ENCODE data around the gene DLG5. TPM values are rescaled to one million over a fixed set of nuclear protein-coding genes. Genes with fewer than 3 reads are reported as not detected.

DLG5 gene
- total and polyA plus RNA-seq, 10 of the 15 experiments (the other 5 are each of a cell fraction or from before 2014, with no cell fraction given): 0.18 to 6.6 (median 2.7) TPM

- TF ChIP-seq RAD51 (IDR thresholded peaks at IDR 0.05): no peak
- TF ChIP-seq IRF3 (IDR thresholded peaks at IDR 0.05): no peak
- no peak for TF ChIP-seq POU2F2 (IDR thresholded peaks at IDR 0.05; ENCODE audit: borderline replicate concordance, low read depth, low read length)
- no peak for TF ChIP-seq SUZ12 (IDR thresholded peaks at IDR 0.05; ENCODE audit: unreplicated experiment)
- TF ChIP-seq STAT3 (IDR thresholded peaks at IDR 0.05; ENCODE audit: low read depth, low read length): no peak
- TF ChIP-seq EGR1 (IDR thresholded peaks at IDR 0.05; ENCODE audit: borderline replicate concordance in 1 of 2, low read depth in 2 of 2, low read length in 2 of 2): no peak
- TF ChIP-seq TAF1 (IDR thresholded peaks at IDR 0.05; ENCODE audit: borderline replicate concordance, low read depth, low read length): no peak
Measured at GRCh38 chr10:77854115-77854514, 72.4 kb downstream of the DLG5 start (continued).

GRCh38 chr10:77853256-77853655, 73.3 kb downstream of the DLG5 start:
- ChIA-PET POLR2A (no interaction called here), SMC1A (ENCODE audit: uncharacterized antibody, unreplicated experiment) (no interaction called here), RAD21 (ENCODE audit: unreplicated experiment) (no interaction called here), CTCF (interaction anchor here (0.6 to 0.7 kb wide), 2 partner anchors 24 to 704 kb away, joined by 3 read pairs; no protein-coding TSS in a partner anchor)
- FAIRE-seq (no peak), DNase-seq (ENCODE audit: low read depth, low spot score) (no peak), ATAC-seq (no peak)
- peaks cover 0 to 5% of the 10 kb centered on the region in 2 experiments; a peak in 1 of 4 replicates for H3K36me3 ChIP-seq (ENCODE audit: control insufficient read depth in 2 of 2, insufficient read depth in 2 of 2, low read length in 1 of 2)
- intact Hi-C loops (cut with micrococcal nuclease; ENCODE audit: unreplicated experiment) (no loop called here), in situ Hi-C loops (cut with MboI) (no loop called here)
- no peaks in the 10 kb centered on the region for H3K9me3 ChIP-seq (replicated peaks; ENCODE audit: control insufficient read depth, insufficient read depth, low read length)
- no TSS peak for BruUV-seq (replicated peaks)
- H3K4me3 ChIP-seq: no peak overlapping the region
- no peaks in the 10 kb centered on the region for H3K27me3 ChIP-seq (replicated peaks in 1 of 2; ENCODE audit: control insufficient read depth in 2 of 2, insufficient read depth in 2 of 2, low read length in 1 of 2)
- no peak overlapping the region for H2AFZ ChIP-seq (ENCODE audit: control insufficient read depth, low read depth, low read length)
- H4K20me1 ChIP-seq (ENCODE audit: control insufficient read depth, insufficient read depth): no peaks in the 10 kb centered on the region
- H3K9ac ChIP-seq (ENCODE audit: control insufficient read depth, insufficient read depth, low read length): no peak overlapping the region
- 99% methylated on average over 16 of the region's 16 CpGs for WGBS (ENCODE audit: insufficient coverage, insufficient replicate concordance, low lambda C conversion rate, missing lambda C conversion rate)
- H3K79me2 ChIP-seq (ENCODE audit: control insufficient read depth, insufficient read depth, low read length): no peaks in the 10 kb centered on the region
- H3K27ac ChIP-seq (ENCODE audit: control insufficient read depth, insufficient read depth): no peak overlapping the region
- no peak overlapping the region for H3K4me2 ChIP-seq (ENCODE audit: control insufficient read depth, insufficient read depth)
- H3K4me1 ChIP-seq (ENCODE audit: control insufficient read depth, insufficient read depth, low read length): peaks cover 9% of the 10 kb centered on the region
- no peak for TF ChIP-seq YY1 (IDR thresholded peaks at IDR 0.05; ENCODE audit: low read depth, low read length)
- TF ChIP-seq ZSCAN29 (IDR thresholded peaks at IDR 0.05): no peak
- TF ChIP-seq, protein P1, sequence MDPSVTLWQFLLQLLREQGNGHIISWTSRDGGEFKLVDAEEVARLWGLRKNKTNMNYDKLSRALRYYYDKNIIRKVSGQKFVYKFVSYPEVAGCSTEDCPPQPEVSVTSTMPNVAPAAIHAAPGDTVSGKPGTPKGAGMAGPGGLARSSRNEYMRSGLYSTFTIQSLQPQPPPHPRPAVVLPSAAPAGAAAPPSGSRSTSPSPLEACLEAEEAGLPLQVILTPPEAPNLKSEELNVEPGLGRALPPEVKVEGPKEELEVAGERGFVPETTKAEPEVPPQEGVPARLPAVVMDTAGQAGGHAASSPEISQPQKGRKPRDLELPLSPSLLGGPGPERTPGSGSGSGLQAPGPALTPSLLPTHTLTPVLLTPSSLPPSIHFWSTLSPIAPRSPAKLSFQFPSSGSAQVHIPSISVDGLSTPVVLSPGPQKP (IDR thresholded peaks at IDR 0.05; ENCODE audit: low read depth, low read length): no peak
- no peak for TF ChIP-seq STAT1 (conservative IDR thresholded peaks at IDR 0.05)
- TF ChIP-seq SPI1 (IDR thresholded peaks at IDR 0.05; ENCODE audit: borderline replicate concordance, insufficient read depth, low read depth, low read length): no peak
- TF ChIP-seq, protein P2, sequence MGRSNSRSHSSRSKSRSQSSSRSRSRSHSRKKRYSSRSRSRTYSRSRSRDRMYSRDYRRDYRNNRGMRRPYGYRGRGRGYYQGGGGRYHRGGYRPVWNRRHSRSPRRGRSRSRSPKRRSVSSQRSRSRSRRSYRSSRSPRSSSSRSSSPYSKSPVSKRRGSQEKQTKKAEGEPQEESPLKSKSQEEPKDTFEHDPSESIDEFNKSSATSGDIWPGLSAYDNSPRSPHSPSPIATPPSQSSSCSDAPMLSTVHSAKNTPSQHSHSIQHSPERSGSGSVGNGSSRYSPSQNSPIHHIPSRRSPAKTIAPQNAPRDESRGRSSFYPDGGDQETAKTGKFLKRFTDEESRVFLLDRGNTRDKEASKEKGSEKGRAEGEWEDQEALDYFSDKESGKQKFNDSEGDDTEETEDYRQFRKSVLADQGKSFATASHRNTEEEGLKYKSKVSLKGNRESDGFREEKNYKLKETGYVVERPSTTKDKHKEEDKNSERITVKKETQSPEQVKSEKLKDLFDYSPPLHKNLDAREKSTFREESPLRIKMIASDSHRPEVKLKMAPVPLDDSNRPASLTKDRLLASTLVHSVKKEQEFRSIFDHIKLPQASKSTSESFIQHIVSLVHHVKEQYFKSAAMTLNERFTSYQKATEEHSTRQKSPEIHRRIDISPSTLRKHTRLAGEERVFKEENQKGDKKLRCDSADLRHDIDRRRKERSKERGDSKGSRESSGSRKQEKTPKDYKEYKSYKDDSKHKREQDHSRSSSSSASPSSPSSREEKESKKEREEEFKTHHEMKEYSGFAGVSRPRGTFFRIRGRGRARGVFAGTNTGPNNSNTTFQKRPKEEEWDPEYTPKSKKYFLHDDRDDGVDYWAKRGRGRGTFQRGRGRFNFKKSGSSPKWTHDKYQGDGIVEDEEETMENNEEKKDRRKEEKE (IDR thresholded peaks at IDR 0.05): no peak
- no peak for TF ChIP-seq TCF12 (IDR thresholded peaks at IDR 0.05; ENCODE audit: low read depth, low read length)
- no peak for TF ChIP-seq EP300 (IDR thresholded peaks at IDR 0.05; ENCODE audit: borderline replicate concordance in 1 of 2, control insufficient read depth in 1 of 2, low read depth in 2 of 2, low read length in 2 of 2)
